Measurements from ENCODE around the gene IQGAP1.

GRCh38 chr15:90435652-90436337 is 47.8 kb downstream of the IQGAP1 start:
- TF ChIP-seq CTCF (IDR thresholded peaks at IDR 0.05) (no peak), POLR2A (IDR thresholded peaks at IDR 0.05) (no peak), POLR2AphosphoS5 (IDR thresholded peaks at IDR 0.05) (no peak)

Measured in suprapubic skin (tissue), 4 donors.